ENCODE measurements around the gene FOXP1. TPM values are rescaled to one million over a fixed set of nuclear protein-coding genes. Genes with fewer than 3 reads are reported as not detected.

Gene FOXP1
- total RNA-seq, 1 donor from 2014 or later, result 107 TPM

- DNase-seq (ENCODE audit: low read depth) (no peak), FAIRE-seq (no peak)
- Histone ChIP-seq H3K9ac (ENCODE audit: low read length) (no peak overlapping the region), H3K4me1 (ENCODE audit: insufficient read depth, low read length) (no peaks in the 10 kb centered on the region), H3K36me3 (ENCODE audit: insufficient read depth, low read length) (no peaks in the 10 kb centered on the region), H3K27ac (ENCODE audit: low read depth, low read length) (no peak overlapping the region), H3K4me2 (ENCODE audit: low read length) (no peak overlapping the region), H3K79me2 (ENCODE audit: insufficient read depth, low read length) (no peaks in the 10 kb centered on the region), H3K4me3 (ENCODE audit: insufficient read depth, low read depth, low read length) (no peak overlapping the region), H3K27me3 (ENCODE audit: insufficient read depth, low read length) (no peaks in the 10 kb centered on the region), H3K9me3 (ENCODE audit: insufficient read depth, low read depth, low read length) (no peaks in the 10 kb centered on the region), H2AFZ (ENCODE audit: low read depth, low read length) (no peak overlapping the region), H4K20me1 (ENCODE audit: insufficient read depth, low read length) (no peaks in the 10 kb centered on the region)
- no peak for TF ChIP-seq CTCF (IDR thresholded peaks at IDR 0.05; ENCODE audit: insufficient read depth, low read depth, low read length)
- TF ChIP-seq EZH2 (IDR thresholded peaks at IDR 0.05; ENCODE audit: insufficient read depth, low read length), result no peak
- Mint-ChIP-seq H3K4me3 (ENCODE audit: unreplicated experiment) (no peak overlapping the region), H3K36me3 (ENCODE audit: low read depth, unreplicated experiment) (no peaks in the 10 kb centered on the region), H3K27me3 (ENCODE audit: low read depth, unreplicated experiment) (peaks cover 13% of the 10 kb centered on the region), H3K4me1 (ENCODE audit: low read depth, unreplicated experiment) (peaks cover 1% of the 10 kb centered on the region), H3K9me3 (ENCODE audit: unreplicated experiment) (no peaks in the 10 kb centered on the region), H3K27ac (ENCODE audit: unreplicated experiment) (no peak overlapping the region)
Observed at GRCh38 chr3:71614426-71614825, 30.9 kb upstream of the FOXP1 start.

- H2AFZ ChIP-seq (ENCODE audit: low read depth, low read length), result no peak overlapping the region
- no peaks in the 10 kb centered on the region for H3K9me3 Mint-ChIP-seq (ENCODE audit: unreplicated experiment)
- no peaks in the 10 kb centered on the region for H3K36me3 ChIP-seq (ENCODE audit: insufficient read depth, low read length)
- H3K36me3 Mint-ChIP-seq (ENCODE audit: low read depth, unreplicated experiment), result no peaks in the 10 kb centered on the region
- H4K20me1 ChIP-seq (ENCODE audit: insufficient read depth, low read length), result no peaks in the 10 kb centered on the region
- H3K4me1 Mint-ChIP-seq (ENCODE audit: low read depth, unreplicated experiment), result peaks cover 1% of the 10 kb centered on the region
- H3K4me3 Mint-ChIP-seq (ENCODE audit: unreplicated experiment), result no peak overlapping the region
- H3K27ac Mint-ChIP-seq (ENCODE audit: unreplicated experiment), result no peak overlapping the region
- H3K9ac ChIP-seq (ENCODE audit: low read length), result no peak overlapping the region
- H3K4me3 ChIP-seq (ENCODE audit: insufficient read depth, low read depth, low read length), result no peak overlapping the region
- no peaks in the 10 kb centered on the region for H3K27me3 Mint-ChIP-seq (ENCODE audit: low read depth, unreplicated experiment)
- no peak for DNase-seq (ENCODE audit: low read depth)
- no peak overlapping the region for H3K27ac ChIP-seq (ENCODE audit: low read depth, low read length)
- no peaks in the 10 kb centered on the region for H3K9me3 ChIP-seq (ENCODE audit: insufficient read depth, low read depth, low read length)
- TF ChIP-seq EZH2 (IDR thresholded peaks at IDR 0.05; ENCODE audit: insufficient read depth, low read length), result no peak
- H3K79me2 ChIP-seq (ENCODE audit: insufficient read depth, low read length), result no peaks in the 10 kb centered on the region
- no peaks in the 10 kb centered on the region for H3K27me3 ChIP-seq (ENCODE audit: insufficient read depth, low read length)
- H3K4me2 ChIP-seq (ENCODE audit: low read length), result no peak overlapping the region
- no peak for FAIRE-seq
- no peaks in the 10 kb centered on the region for H3K4me1 ChIP-seq (ENCODE audit: insufficient read depth, low read length)
Observed at GRCh38 chr3:71611099-71611498, 27.6 kb upstream of the FOXP1 start.

GRCh38 chr3:71607364-71607763 is 23.8 kb upstream of the FOXP1 start:
- H3K9me3 Mint-ChIP-seq (ENCODE audit: unreplicated experiment), result no peaks in the 10 kb centered on the region
- H3K4me3 Mint-ChIP-seq (ENCODE audit: unreplicated experiment), result no peak overlapping the region
- Histone ChIP-seq H2AFZ (ENCODE audit: low read depth, low read length) (no peak overlapping the region), H3K9ac (ENCODE audit: low read length) (no peak overlapping the region), H4K20me1 (ENCODE audit: insufficient read depth, low read length) (no peaks in the 10 kb centered on the region), H3K4me3 (ENCODE audit: insufficient read depth, low read depth, low read length) (no peak overlapping the region), H3K79me2 (ENCODE audit: insufficient read depth, low read length) (no peaks in the 10 kb centered on the region), H3K4me1 (ENCODE audit: insufficient read depth, low read length) (peaks cover 1% of the 10 kb centered on the region), H3K27me3 (ENCODE audit: insufficient read depth, low read length) (no peaks in the 10 kb centered on the region), H3K27ac (ENCODE audit: low read depth, low read length) (no peak overlapping the region), H3K4me2 (ENCODE audit: low read length) (no peak overlapping the region), H3K36me3 (ENCODE audit: insufficient read depth, low read length) (no peaks in the 10 kb centered on the region), H3K9me3 (ENCODE audit: insufficient read depth, low read depth, low read length) (no peaks in the 10 kb centered on the region)
- H3K27me3 Mint-ChIP-seq (ENCODE audit: low read depth, unreplicated experiment), result no peaks in the 10 kb centered on the region
- H3K4me1 Mint-ChIP-seq (ENCODE audit: low read depth, unreplicated experiment), result no peaks in the 10 kb centered on the region
- no peak for TF ChIP-seq CTCF (IDR thresholded peaks at IDR 0.05; ENCODE audit: insufficient read depth, low read depth, low read length)
- TF ChIP-seq EZH2 (IDR thresholded peaks at IDR 0.05; ENCODE audit: insufficient read depth, low read length), result no peak
- H3K27ac Mint-ChIP-seq (ENCODE audit: unreplicated experiment), result no peak overlapping the region
- H3K36me3 Mint-ChIP-seq (ENCODE audit: low read depth, unreplicated experiment), result no peaks in the 10 kb centered on the region
- DNase-seq (ENCODE audit: low read depth), result no peak
- no peak for FAIRE-seq

Measured in astrocyte (in vitro differentiated cells and primary cell).